Common myeloid progenitor, CD34-positive (primary cell): ENCODE data around the gene LRP6.

Experiments
- CTCF ChIA-PET: fragments of 350-600 bp; sonication (Branson Sonifier 250); formaldehyde crosslinking; loops from one replicate; lab custom pipeline; 2021; ENCODE audit warnings: antibody characterized with exemption; lab: Charles Lee
- POLR2A ChIA-PET: fragments of 350-600 bp; sonication (Branson Sonifier 250); formaldehyde crosslinking; loops from one replicate; lab custom pipeline; 2021; ENCODE audit warnings: antibody characterized with exemption; lab: Charles Lee
- DNase-seq, 3 donors: peaks; one replicate each; pipeline versions ENCODE4 v3.0.0 to v3.0.0-alpha.2; 2013
- H3K27ac ChIP-seq, 2 experiments: 1 replicate in 1 of 2; 2 replicates in 1 of 2; pipeline ENCODE4 v1.7.0; 2013; ENCODE audit warnings: inconsistent platforms in 2 of 2, low read length in 2 of 2, mild to moderate bottlenecking in 2 of 2, low read depth in 1 of 2, moderate library complexity in 1 of 2; ENCODE audit not compliant: severe bottlenecking in 2 of 2, insufficient read depth in 1 of 2, poor library complexity in 1 of 2
- H3K27me3 ChIP-seq, 5 experiments: replicated peaks in 2 of 5; 1 replicate in 3 of 5; 2 replicates in 2 of 5; pipeline versions ENCODE4 v1.6.1 to v1.7.0; 2013; ENCODE audit warnings: low read length in 4 of 5, mild to moderate bottlenecking in 2 of 5, moderate library complexity in 2 of 5, inconsistent platforms in 1 of 5; ENCODE audit not compliant: insufficient read depth in 5 of 5, control insufficient read depth in 4 of 5
- H3K36me3 ChIP-seq, 4 experiments: 1 replicate in 2 of 4; 2 replicates in 2 of 4; pipeline versions ENCODE4 v1.6.1 to v1.7.0; 2013; ENCODE audit warnings: low read length in 3 of 4, control low read depth in 1 of 4, mild to moderate bottlenecking in 1 of 4; ENCODE audit not compliant: control insufficient read depth in 4 of 4, insufficient read depth in 4 of 4
- H3K4me1 ChIP-seq, 4 experiments: 1 replicate in 3 of 4; 2 replicates in 1 of 4; pipeline versions ENCODE4 v1.6.1 to v1.7.1; 2013; ENCODE audit warnings: low read length in 3 of 4, mild to moderate bottlenecking in 3 of 4, control low read depth in 1 of 4, inconsistent platforms in 1 of 4, moderate library complexity in 1 of 4; ENCODE audit not compliant: control insufficient read depth in 4 of 4, insufficient read depth in 4 of 4; ENCODE audit errors: control extremely low read depth in 1 of 4
- H3K4me3 ChIP-seq, 7 experiments: 1 replicate in 4 of 7; 2 replicates in 3 of 7; pipeline versions ENCODE4 v1.5.1 to v1.7.0; 2013; ENCODE audit warnings: mild to moderate bottlenecking in 7 of 7, low read length in 6 of 7, moderate library complexity in 6 of 7, inconsistent platforms in 2 of 7, low read depth in 2 of 7, control low read depth in 1 of 7; ENCODE audit not compliant: insufficient read depth in 4 of 7, control insufficient read depth in 1 of 7; ENCODE audit errors: extremely low read depth in 1 of 7
- H3K9me3 ChIP-seq, 5 experiments: 1 replicate in 4 of 5; 2 replicates in 1 of 5; pipeline versions ENCODE4 v1.6.1 to v1.7.1; 2013; ENCODE audit warnings: low read length in 4 of 5, mild to moderate bottlenecking in 2 of 5, inconsistent platforms in 1 of 5, low read depth in 1 of 5, moderate library complexity in 1 of 5; ENCODE audit not compliant: control insufficient read depth in 4 of 5, insufficient read depth in 2 of 5; ENCODE audit errors: control extremely low read depth in 1 of 5
- WGBS: methylation state at CpG from one replicate; pipeline ENCODE4 v1.1.5; 2013; ENCODE audit not compliant: insufficient coverage; 5-methylcytosine and 5-hydroxymethylcytosine counted together

Gene LRP6

GRCh38 chr12:12072064-12072760 is 194.6 kb downstream of the LRP6 start:
- peak overlapping the region in 1 of 7 experiments; percentile 24 for H3K4me3 ChIP-seq
- peak; percentile 22 to 53 (median 40) for DNase-seq
- WGBS: 37% methylated on average over 19 of the region's 21 CpGs

DNA sequence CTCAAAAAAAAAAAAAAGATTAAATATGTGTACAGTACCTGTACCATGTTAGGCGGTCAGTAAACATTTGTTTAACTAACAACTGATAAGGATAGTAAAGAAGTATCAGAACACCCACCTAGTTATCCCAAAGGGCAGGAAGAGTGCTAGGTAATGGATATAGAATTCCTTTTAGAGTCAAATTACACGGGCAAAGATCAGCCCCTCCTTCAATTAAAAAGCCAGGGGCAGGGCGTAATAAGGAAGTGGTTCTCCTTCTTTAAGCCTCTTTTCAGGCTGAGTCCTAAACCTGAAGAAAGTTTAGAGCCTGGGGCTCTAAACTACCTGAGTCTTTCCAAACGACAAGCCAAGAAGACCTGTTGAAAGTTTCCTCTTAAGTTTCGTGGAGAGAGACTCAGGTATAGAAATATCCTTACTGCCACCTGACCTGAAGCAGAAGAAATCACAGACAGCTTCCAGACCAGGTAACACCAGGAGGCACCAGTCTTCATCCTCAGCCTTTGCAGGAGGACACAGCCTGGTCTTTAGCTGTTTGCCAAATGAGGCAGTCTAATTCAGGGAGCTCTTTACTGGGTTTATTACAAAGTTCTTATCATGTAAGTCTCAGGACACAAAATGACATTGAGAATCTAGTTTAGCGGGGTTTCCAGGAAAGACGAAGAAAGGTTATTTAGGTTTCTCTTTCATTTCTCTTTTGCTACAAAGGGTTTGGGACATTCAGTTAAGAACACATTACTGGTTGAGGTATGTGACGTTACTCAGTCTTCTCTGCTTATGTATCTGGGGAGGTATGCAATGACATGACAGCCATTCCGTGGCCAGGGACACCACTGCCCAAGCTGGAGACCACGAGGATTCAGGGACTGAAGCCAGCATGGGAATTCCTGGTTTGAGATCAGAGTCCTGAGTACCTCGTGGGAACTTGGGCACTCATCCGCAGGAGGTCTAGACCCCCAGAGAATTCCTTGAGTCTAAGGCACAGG is 195.9 kb downstream of the LRP6 start, which contains the start of gene BCL2L14:
BCL2L14 (plus strand) TSS at position 266 of the 983 bp plus-strand sequence. CDS start 8,367 bp downstream, outside the sequence.
- Histone ChIP-seq H3K4me3 (peak within 1 kb of the TSS in 2 of 7 experiments; percentile 19 to 49), H3K9me3 (no peaks in the 10 kb centered on the region), H3K4me1 (peaks cover 0 to 15% (median 5%) of the 10 kb centered on the region in 4 experiments), H3K27ac (no peak within 1 kb of the TSS), H3K36me3 (no peaks in the 10 kb centered on the region), H3K27me3 (no peaks in the 10 kb centered on the region)
- CTCF ChIA-PET: interaction anchor here (1.3 kb wide), 1 partner anchor 9 kb away, joined by 8 read pairs; no protein-coding TSS in a partner anchor
- 85% methylated on average over 9 of the region's 12 CpGs for WGBS
- DNase-seq: peak in 2 of 3 donors; percentile 25 to 32
- POLR2A ChIA-PET: no interaction called here

More at GRCh38 chr12:12072064-12072760, 194.6 kb downstream of the LRP6 start:
- Histone ChIP-seq H3K4me1 (peaks cover 0 to 15% (median 5%) of the 10 kb centered on the region in 4 experiments), H3K36me3 (no peaks in the 10 kb centered on the region), H3K27me3 (no peaks in the 10 kb centered on the region), H3K9me3 (no peaks in the 10 kb centered on the region), H3K27ac (no peak overlapping the region)
- CTCF ChIA-PET: interaction anchor here (0.8 kb wide), 1 partner anchor 28 kb away, joined by 3 read pairs; no protein-coding TSS in a partner anchor
- POLR2A ChIA-PET: no interaction called here

- Histone ChIP-seq H3K27ac (no peak overlapping the region), H3K36me3 (no peaks in the 10 kb centered on the region), H3K27me3 (no peaks in the 10 kb centered on the region), H3K4me1 (peaks cover 0 to 15% (median 5%) of the 10 kb centered on the region in 4 experiments), H3K9me3 (no peaks in the 10 kb centered on the region), H3K4me3 (no peak overlapping the region)
- no peak for DNase-seq
- CTCF ChIA-PET: no interaction called here
- POLR2A ChIA-PET: no interaction called here
- over 99% methylated on average over 13 of the region's 14 CpGs for WGBS
These were observed 196.9 kb downstream of the LRP6 start for GRCh38 chr12:12069821-12070548.

DNA sequence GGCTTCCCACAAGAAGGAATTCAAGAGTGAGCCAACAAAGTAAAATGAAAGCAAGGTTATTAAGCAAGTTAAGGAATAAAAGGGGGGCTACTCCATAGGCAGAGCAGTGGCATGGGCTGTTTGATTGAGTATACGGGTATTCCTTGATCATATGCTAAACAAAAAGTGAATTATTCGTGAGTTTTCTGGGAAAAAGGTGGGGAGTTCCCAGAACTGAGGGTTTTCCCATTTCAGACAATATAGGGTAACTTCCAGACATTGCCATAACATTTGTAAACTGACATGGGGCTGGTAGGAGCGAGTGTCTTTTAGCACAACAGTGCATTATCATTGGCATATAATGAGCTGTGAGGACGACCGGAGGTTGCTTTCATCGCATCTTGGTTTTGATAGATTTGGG is 198.1 kb downstream of the LRP6 start:
- WGBS: 100% methylated on average over 5 of the region's 6 CpGs
- POLR2A ChIA-PET: interaction anchor here (0.6 kb wide), 1 partner anchor 1223 kb away, joined by 4 read pairs; no protein-coding TSS in a partner anchor
- no peaks in the 10 kb centered on the region for H3K9me3 ChIP-seq
- no peaks in the 10 kb centered on the region for H3K36me3 ChIP-seq
- H3K27ac ChIP-seq: no peak overlapping the region
- no peak overlapping the region for H3K4me3 ChIP-seq
- CTCF ChIA-PET: interaction anchor here (0.7 kb wide), 1 partner anchor 8 kb away, joined by 3 read pairs; no protein-coding TSS in a partner anchor
- no peak for DNase-seq
- no peaks in the 10 kb centered on the region for H3K27me3 ChIP-seq
- peaks cover 0 to 15% (median 5%) of the 10 kb centered on the region in 4 experiments for H3K4me1 ChIP-seq
